AG09309 (cell line): ENCODE results near the gene ADAMTS4.

Experiments
- DNase-seq: peaks from one replicate; pipeline ENCODE4 v3.0.0-alpha.2; 2010; ENCODE audit warnings: low read depth
- H3K4me3 ChIP-seq: 2 replicates; pipeline ENCODE4 v1.5.1; 2011; ENCODE audit warnings: mild to moderate bottlenecking, low read depth, low read length, moderate library complexity; ENCODE audit not compliant: control insufficient read depth
- CTCF ChIP-seq: IDR thresholded peaks from 2 replicates; pipeline ENCODE4 v1.5.1; 2011; ENCODE audit warnings: mild to moderate bottlenecking, low read depth, low read length, inconsistent platforms; ENCODE audit not compliant: insufficient read depth, control insufficient read depth; ENCODE audit errors: missing control alignments

Gene ADAMTS4

GRCh38 chr1:161201836-161202712 is 3.2 kb upstream of the ADAMTS4 start, which contains the start of gene NDUFS2:
NDUFS2 (plus strand) TSS chr1:161202367; CDS start chr1:161202386, 19 bp downstream.
- peak within 1 kb of the TSS; percentile 85 for H3K4me3 ChIP-seq
- TF ChIP-seq CTCF: no peak

GRCh38 chr1:161200992-161201835 is 2.4 kb upstream of the ADAMTS4 start:
- peak overlapping the region; percentile 85 for H3K4me3 ChIP-seq
- no peak for TF ChIP-seq CTCF
- DNase-seq: no peak

More at GRCh38 chr1:161201836-161202712, 3.2 kb upstream of the ADAMTS4 start, which contains the start of gene NDUFS2:
- DNase-seq: peak; percentile 98

GRCh38 chr1:161200421-161200991 is 1.7 kb upstream of the ADAMTS4 start:
- no peak for DNase-seq
- no peak overlapping the region for H3K4me3 ChIP-seq
- TF ChIP-seq CTCF: no peak

GRCh38 chr1:161199506-161200139 is 769 bp upstream of the ADAMTS4 start:
- no peak for DNase-seq
- no peak overlapping the region for H3K4me3 ChIP-seq
- TF ChIP-seq CTCF: no peak

GRCh38 chr1:161198194-161198896 is 509 bp downstream of the ADAMTS4 start:
- DNase-seq: no peak
- H3K4me3 ChIP-seq: peak overlapping the region; percentile 66
- no peak for TF ChIP-seq CTCF

- no peak for TF ChIP-seq CTCF
- peak overlapping the region; percentile 66 for H3K4me3 ChIP-seq
- DNase-seq: no peak
These were observed 1.2 kb downstream of the ADAMTS4 start for GRCh38 chr1:161197560-161198193.
